ENCODE data around the gene EPHB2.
"Not testable (repeated sequence)": the region's sequence is repeated elsewhere in the genome, so short reads cannot be mapped to it uniquely, and the experiment has no call there.

The EPHB2 gene

GRCh38 chr1:22941257-22941656 is 230.6 kb downstream of the EPHB2 start:
- Histone ChIP-seq H3K36me3 (no peaks in the 10 kb centered on the region), H3K9me3 (no peaks in the 10 kb centered on the region), H3K27me3 (peaks cover 31% of the 10 kb centered on the region), H3K4me3 (ENCODE audit: low read depth in 1 of 2, low read length in 1 of 2) (no peak overlapping the region), H3K27ac (no peak overlapping the region), H3K4me1 (ENCODE audit: control insufficient read depth in 1 of 2, insufficient read depth in 1 of 2, low read depth in 1 of 2, low read length in 1 of 2) (no peaks in the 10 kb centered on the region)
- no peak for TF ChIP-seq CTCF (IDR thresholded peaks at IDR 0.05)

GRCh38 chr1:22944346-22945055 is 233.9 kb downstream of the EPHB2 start:
- H3K9me3 ChIP-seq, result no peaks in the 10 kb centered on the region
- TF ChIP-seq CTCF (IDR thresholded peaks at IDR 0.05), result no peak
- no peaks in the 10 kb centered on the region for H3K36me3 ChIP-seq
- peaks cover 53% of the 10 kb centered on the region for H3K27me3 ChIP-seq
- H3K4me1 ChIP-seq (ENCODE audit: control insufficient read depth in 1 of 2, insufficient read depth in 1 of 2, low read depth in 1 of 2, low read length in 1 of 2), result no peaks in the 10 kb centered on the region
- no peak overlapping the region for H3K4me3 ChIP-seq (ENCODE audit: low read depth in 1 of 2, low read length in 1 of 2)
- no peak overlapping the region for H3K27ac ChIP-seq

GRCh38 chr1:22945171-22945570 is 234.5 kb downstream of the EPHB2 start:
- peaks cover 59% of the 10 kb centered on the region for H3K27me3 ChIP-seq
- H3K36me3 ChIP-seq; H3K9me3 ChIP-seq; H3K27ac ChIP-seq; H3K4me3 ChIP-seq (ENCODE audit: low read depth in 1 of 2, low read length in 1 of 2); H3K4me1 ChIP-seq (ENCODE audit: control insufficient read depth in 1 of 2, insufficient read depth in 1 of 2, low read depth in 1 of 2, low read length in 1 of 2): not testable (repeated sequence)

- Histone ChIP-seq H3K27ac (no peak overlapping the region), H3K27me3 (peaks cover 75% of the 10 kb centered on the region), H3K36me3 (no peaks in the 10 kb centered on the region), H3K4me1 (ENCODE audit: control insufficient read depth in 1 of 2, insufficient read depth in 1 of 2, low read depth in 1 of 2, low read length in 1 of 2) (no peaks in the 10 kb centered on the region), H3K4me3 (ENCODE audit: low read depth in 1 of 2, low read length in 1 of 2) (no peak overlapping the region), H3K9me3 (no peaks in the 10 kb centered on the region)
- no peak for TF ChIP-seq CTCF (IDR thresholded peaks at IDR 0.05)
Measured at GRCh38 chr1:22949822-22950331, 239.2 kb downstream of the EPHB2 start.

GRCh38 chr1:22951796-22952195 is 241.2 kb downstream of the EPHB2 start:
- Histone ChIP-seq H3K27ac (no peak overlapping the region), H3K9me3 (no peaks in the 10 kb centered on the region), H3K36me3 (no peaks in the 10 kb centered on the region), H3K4me1 (ENCODE audit: control insufficient read depth in 1 of 2, insufficient read depth in 1 of 2, low read depth in 1 of 2, low read length in 1 of 2) (no peaks in the 10 kb centered on the region), H3K27me3 (peaks cover 88% of the 10 kb centered on the region), H3K4me3 (ENCODE audit: low read depth in 1 of 2, low read length in 1 of 2) (no peak overlapping the region)
- no peak for TF ChIP-seq CTCF (IDR thresholded peaks at IDR 0.05)

GRCh38 chr1:22952694-22953056 is 242.0 kb downstream of the EPHB2 start:
- H3K36me3 ChIP-seq, result no peaks in the 10 kb centered on the region
- H3K4me1 ChIP-seq (ENCODE audit: control insufficient read depth in 1 of 2, insufficient read depth in 1 of 2, low read depth in 1 of 2, low read length in 1 of 2), result no peaks in the 10 kb centered on the region
- H3K27ac ChIP-seq, result no peak overlapping the region
- peaks cover 87% of the 10 kb centered on the region for H3K27me3 ChIP-seq
- H3K9me3 ChIP-seq, result no peaks in the 10 kb centered on the region
- no peak overlapping the region for H3K4me3 ChIP-seq (ENCODE audit: low read depth in 1 of 2, low read length in 1 of 2)
- TF ChIP-seq CTCF (IDR thresholded peaks at IDR 0.05), result no peak
